HEK293T (cell line): ENCODE measurements around the gene MANSC1.

Experiments used
- ARNT ChIP-seq: fragments of 450-650 bp; IDR thresholded peaks from 2 replicates; pipeline ENCODE4 v1.6.1; 2017; ENCODE audit warnings: mild to moderate bottlenecking
- ELF4 ChIP-seq: fragments of 450-650 bp; IDR thresholded peaks from 2 replicates; pipeline ENCODE4 v1.6.1; 2017; ENCODE audit warnings: antibody characterized with exemption
- NFRKB ChIP-seq: fragments of 450-650 bp; IDR thresholded peaks from 2 replicates; pipeline ENCODE4 v1.6.1; 2016; ENCODE audit warnings: mild to moderate bottlenecking, moderate library complexity
- SUZ12 ChIP-seq: fragments of 450-650 bp; IDR thresholded peaks from 2 replicates; pipeline ENCODE4 v1.6.1; 2016; ENCODE audit warnings: mild to moderate bottlenecking
- TARDBP ChIP-seq: fragments of 450-650 bp; IDR thresholded peaks from 2 replicates; pipeline ENCODE4 v1.6.1; 2016
- ZNF384 ChIP-seq: fragments of 450-650 bp; IDR thresholded peaks from 2 replicates; pipeline ENCODE4 v1.6.1; 2016

DNA sequence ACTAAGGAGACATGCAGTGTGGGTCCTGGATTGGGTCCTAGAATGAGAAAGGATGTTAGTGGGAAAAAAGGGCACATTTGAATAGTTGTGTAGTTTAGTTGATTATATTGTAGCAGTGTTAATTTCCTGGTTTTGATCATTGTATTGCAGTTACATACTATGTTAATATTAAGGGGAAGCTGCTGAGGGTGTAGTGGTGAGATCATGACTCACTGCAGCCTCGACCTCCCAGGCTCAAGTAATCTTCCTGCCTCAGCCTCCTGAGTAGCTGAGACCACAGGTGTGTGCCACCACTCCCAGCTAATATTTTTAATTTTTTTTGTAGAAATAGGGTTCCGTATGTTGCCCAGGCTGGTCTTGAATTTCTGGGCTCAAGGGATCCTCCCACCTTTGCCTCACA is 28.6 kb upstream of the MANSC1 start:
- TF ChIP-seq ARNT (no peak), ZNF384 (no peak), TARDBP (no peak), NFRKB (no peak), ELF4 (no peak), SUZ12 (no peak)
